Choroid plexus epithelial cell (primary cell): Measurements from ENCODE around the gene GPHN.

Source experiments
- DNase-seq: peaks from one replicate; pipeline ENCODE4 v3.0.0-alpha.2; 2010; ENCODE audit warnings: low read depth
- H3K4me3 ChIP-seq: 2 replicates; pipeline ENCODE4 v1.5.1; 2011; ENCODE audit warnings: low read depth, mild to moderate bottlenecking, control low read depth, low read length, moderate library complexity
- TF ChIP-seq, protein P1 (sequence below): conservative IDR thresholded peaks from 2 replicates; pipeline ENCODE4 v1.5.1; 2011; ENCODE audit warnings: low read depth, mild to moderate bottlenecking, control low read depth, inconsistent platforms, low read length, moderate library complexity

GPHN gene

DNA sequence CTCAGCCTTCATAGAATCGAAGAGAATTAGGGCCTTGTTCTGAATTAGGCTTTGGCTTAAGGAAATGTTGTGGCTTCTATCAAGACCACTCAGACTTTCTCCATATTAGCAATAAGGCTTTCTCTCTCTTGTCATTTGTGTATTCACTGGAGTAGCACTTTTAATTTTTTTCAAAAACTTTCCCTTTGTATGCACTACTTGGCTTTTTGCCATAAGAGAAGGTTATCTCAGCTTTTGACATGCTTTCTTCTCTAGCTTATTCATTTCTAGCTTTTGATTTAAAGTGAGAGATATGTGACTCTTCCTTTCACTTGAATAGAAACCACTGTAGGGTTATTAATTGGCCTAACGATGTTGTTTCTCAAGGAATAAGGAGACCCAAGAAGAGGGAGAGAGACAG, 244.2 kb downstream of the GPHN start:
- DNase-seq = peak; percentile 3
- TF ChIP-seq, protein P1, sequence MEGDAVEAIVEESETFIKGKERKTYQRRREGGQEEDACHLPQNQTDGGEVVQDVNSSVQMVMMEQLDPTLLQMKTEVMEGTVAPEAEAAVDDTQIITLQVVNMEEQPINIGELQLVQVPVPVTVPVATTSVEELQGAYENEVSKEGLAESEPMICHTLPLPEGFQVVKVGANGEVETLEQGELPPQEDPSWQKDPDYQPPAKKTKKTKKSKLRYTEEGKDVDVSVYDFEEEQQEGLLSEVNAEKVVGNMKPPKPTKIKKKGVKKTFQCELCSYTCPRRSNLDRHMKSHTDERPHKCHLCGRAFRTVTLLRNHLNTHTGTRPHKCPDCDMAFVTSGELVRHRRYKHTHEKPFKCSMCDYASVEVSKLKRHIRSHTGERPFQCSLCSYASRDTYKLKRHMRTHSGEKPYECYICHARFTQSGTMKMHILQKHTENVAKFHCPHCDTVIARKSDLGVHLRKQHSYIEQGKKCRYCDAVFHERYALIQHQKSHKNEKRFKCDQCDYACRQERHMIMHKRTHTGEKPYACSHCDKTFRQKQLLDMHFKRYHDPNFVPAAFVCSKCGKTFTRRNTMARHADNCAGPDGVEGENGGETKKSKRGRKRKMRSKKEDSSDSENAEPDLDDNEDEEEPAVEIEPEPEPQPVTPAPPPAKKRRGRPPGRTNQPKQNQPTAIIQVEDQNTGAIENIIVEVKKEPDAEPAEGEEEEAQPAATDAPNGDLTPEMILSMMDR = no peak
- H3K4me3 ChIP-seq = no peak overlapping the region

DNA sequence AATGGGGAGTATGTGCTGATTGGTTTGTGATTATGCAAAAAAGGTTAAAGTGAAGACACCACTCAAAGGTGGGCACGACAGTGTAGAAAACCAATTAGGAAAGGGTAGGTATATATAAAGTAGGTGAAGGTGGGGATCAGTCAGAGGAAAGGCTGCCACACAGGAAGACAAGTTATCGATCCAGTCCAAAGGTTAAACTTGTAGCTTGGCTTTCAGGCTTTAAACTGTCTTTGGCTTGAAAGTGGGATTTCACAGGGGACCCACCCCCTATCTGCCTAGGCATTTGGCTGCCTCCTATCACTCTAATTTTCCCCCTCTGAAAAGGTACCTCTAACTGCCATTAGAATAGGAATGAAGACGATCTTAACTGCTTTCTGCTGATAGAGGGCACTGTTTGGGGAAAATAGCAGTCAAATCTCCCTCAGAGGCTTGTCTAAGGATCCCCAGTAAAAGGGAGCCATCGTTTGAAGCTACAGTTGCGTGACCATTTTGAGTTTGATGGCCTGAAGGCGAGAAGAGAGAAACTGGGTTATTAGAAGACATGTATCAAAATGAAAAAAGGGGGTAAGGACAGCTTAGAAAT, 250.2 kb downstream of the GPHN start:
- TF ChIP-seq, protein P1 = no peak

DNA sequence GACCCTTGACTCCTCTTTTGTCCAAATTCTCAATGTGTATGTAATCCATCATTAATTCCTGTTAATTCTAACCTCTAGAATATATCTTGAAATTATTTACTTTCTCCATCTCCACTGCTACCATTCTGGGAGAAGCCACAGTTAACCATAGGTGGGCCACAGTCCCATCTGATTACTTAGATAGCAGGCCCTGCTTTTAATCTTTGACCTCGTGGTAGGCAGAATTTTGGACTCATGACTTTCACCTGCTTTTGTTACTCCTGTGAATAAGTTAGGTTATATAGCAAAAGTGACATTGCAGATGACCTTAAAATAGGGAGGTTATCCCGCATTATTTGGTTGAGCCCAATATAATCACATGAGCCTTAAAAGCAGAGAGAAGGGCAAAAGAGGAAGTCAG, 264.2 kb downstream of the GPHN start:
- TF ChIP-seq, protein P1 = no peak

More for the DNA sequence above, 250.2 kb downstream of the GPHN start:
- DNase-seq = no peak
- H3K4me3 ChIP-seq = no peak overlapping the region

DNA sequence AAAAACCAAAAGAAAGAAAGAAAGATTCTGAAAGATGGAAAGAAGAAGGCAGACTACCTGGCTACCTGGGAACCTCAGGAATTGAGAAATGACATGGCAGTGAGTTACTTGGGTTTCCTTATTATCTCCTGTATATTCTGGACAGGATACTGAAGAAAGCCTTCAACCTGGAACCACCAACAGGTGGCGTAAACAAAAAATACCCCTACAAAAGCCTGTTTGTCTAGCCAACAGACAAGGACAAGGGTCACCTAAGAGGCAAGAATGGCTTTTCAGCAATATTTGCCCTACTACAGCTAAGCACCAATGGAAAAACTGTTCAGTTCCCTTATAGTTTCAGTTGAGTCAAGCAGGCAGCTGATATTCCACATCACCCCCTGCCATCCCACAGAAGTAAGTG, 274.9 kb downstream of the GPHN start:
- TF ChIP-seq, protein P1 = no peak
- no peak overlapping the region for H3K4me3 ChIP-seq
- no peak for DNase-seq

More for the DNA sequence above, 264.2 kb downstream of the GPHN start:
- H3K4me3 ChIP-seq = no peak overlapping the region
- DNase-seq = no peak

DNA sequence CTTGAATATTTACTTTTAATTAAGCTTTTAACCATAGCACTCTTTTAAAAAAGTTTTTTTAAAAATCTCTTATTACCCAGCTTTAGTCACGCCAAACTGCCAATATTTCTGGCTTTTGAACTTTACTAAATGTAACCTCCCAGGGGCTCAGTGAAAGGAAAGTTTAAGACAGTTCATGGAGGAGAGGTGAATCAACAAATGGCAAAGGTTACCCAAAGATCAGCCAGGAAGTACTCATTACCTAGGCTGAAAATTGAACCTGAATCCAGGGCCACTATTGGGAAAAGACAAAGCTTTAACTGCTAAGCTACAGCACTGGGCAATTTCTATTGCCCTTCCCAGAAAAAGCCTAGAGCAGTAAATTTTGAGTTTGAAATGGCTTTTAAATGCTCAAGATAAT, 282.2 kb downstream of the GPHN start:
- DNase-seq = no peak
- H3K4me3 ChIP-seq = no peak overlapping the region
- TF ChIP-seq, protein P1 = no peak

DNA sequence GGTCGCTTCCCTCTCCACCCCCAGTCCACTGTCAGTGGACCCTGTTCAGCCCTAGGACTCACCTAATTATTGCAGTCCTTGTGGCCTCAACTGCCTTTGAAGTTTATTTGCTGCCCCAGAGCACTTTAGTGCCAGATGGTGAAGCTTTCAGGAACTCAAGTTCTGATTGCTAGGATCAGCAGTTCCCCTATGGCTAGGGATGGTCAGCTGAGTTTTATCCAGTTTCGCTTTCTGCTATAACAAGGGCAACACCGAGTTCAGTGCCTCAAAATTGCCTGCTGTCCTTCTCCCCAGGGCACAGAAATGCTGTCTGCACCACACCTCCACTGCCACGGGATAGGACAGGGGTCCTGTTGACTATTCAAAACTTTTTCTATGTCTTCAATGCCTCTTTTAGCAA, 295.0 kb downstream of the GPHN start:
- no peak overlapping the region for H3K4me3 ChIP-seq
- TF ChIP-seq, protein P1 = no peak
- no peak for DNase-seq

DNA sequence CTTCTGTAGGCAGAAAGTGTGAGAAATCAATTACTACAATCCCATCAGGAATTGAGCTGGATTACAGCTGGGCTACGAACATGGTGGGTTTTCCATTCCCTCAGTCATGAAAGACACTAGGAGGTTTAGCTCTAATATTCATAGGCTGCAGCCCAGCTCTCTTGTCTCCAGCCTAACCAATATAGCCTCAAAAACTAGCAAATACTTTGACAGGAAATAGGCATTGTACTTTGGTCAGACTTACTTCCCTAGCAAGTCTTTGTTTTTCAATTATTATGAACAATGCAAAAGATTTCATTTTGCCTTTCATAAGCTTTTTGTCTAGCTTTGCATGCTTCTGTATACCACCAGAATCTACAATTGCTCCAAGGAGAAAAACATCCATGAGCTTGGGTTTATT, 296.2 kb downstream of the GPHN start:
- no peak for DNase-seq
- TF ChIP-seq, protein P1 = no peak
- H3K4me3 ChIP-seq = no peak overlapping the region
